A549 (cell line): ENCODE results near the gene ZFYVE28. TPM values are rescaled to one million over a fixed set of nuclear protein-coding genes. Genes with fewer than 3 reads are reported as not detected.

Experiments used
- ATAC-seq, 2 experiments: fragments of 200-7000 bp in 1 of 2; fragments of >200 bp in 1 of 2; cut with Nextera tagmentation in 1 of 2; cut with Tn5 transposase in 1 of 2; 3 replicates each; pipeline versions ENCODE4 v1.8.0 to v1.9.1; 2018 to 2020; ENCODE audit warnings: mild to moderate bottlenecking in 1 of 2, moderate library complexity in 1 of 2
- CTCF ChIA-PET: fragments of 300-600 bp; sonication (Branson Sonifier 250); formaldehyde crosslinking; extraction: SDS; loops from one replicate; lab custom pipeline; 2021; ENCODE audit warnings: antibody characterized with exemption, inconsistent platforms; lab: Yijun Ruan, JAX
- POLR2A ChIA-PET: fragments of 350-600 bp; formaldehyde crosslinking; extraction: SDS; loops from one replicate; lab custom pipeline; 2021; ENCODE audit warnings: antibody characterized with exemption, inconsistent platforms; lab: Yijun Ruan, JAX
- DNase-seq, 2 experiments: peaks; one replicate each; pipeline versions ENCODE4 v3.0.0 to v3.0.0-alpha.2; 2011 to 2016; ENCODE audit warnings: low read depth in 1 of 2, low spot score in 1 of 2
- FAIRE-seq: peaks from 2 replicates; lab custom pipeline; 2011; peaks lifted over from hg19 to GRCh38; lab: Jason Lieb, UNC
- H3K27ac ChIP-seq, 2 experiments: fragments of >200 bp; sonication (Bioruptor Twin); formaldehyde crosslinking; 3 replicates each; pipeline ENCODE4 v1.5.1; 2016 to 2017
- H3K4me1 ChIP-seq: fragments of >200 bp; sonication (Bioruptor Twin); formaldehyde crosslinking; 3 replicates; pipeline ENCODE4 v1.6.1; 2016
- H3K4me2 ChIP-seq: fragments of >200 bp; sonication (Bioruptor Twin); formaldehyde crosslinking; 3 replicates; pipeline ENCODE4 v1.6.1; 2016
- H3K4me3 ChIP-seq: fragments of >200 bp; sonication (Bioruptor Twin); formaldehyde crosslinking; 3 replicates; pipeline ENCODE4 v1.5.1; 2016
- H3K9me3 ChIP-seq: fragments of >200 bp; sonication (Bioruptor Twin); formaldehyde crosslinking; 3 replicates; pipeline ENCODE4 v1.6.1; 2016
- BHLHE40 ChIP-seq: IDR thresholded peaks from 2 replicates; pipeline ENCODE4 v1.6.1; 2012; ENCODE audit warnings: low read depth, low read length, inconsistent platforms
- CEBPB ChIP-seq, 2 experiments: fragments of >200 bp in 1 of 2; sonication (Bioruptor Twin) in 1 of 2; formaldehyde crosslinking in 1 of 2; IDR thresholded peaks; 2 replicates each; pipeline ENCODE4 v1.6.1; 2012 to 2016
- CHD2 ChIP-seq: fragments of 150-350 bp; IDR thresholded peaks from 2 replicates; pipeline ENCODE4 v1.6.1; 2014; ENCODE audit warnings: low read length; ENCODE audit not compliant: partially characterized antibody
- ELK1 ChIP-seq: fragments of 150-350 bp; IDR thresholded peaks from 2 replicates; pipeline ENCODE4 v1.6.1; 2014; ENCODE audit warnings: low read depth, mild to moderate bottlenecking, low read length
- EP300 ChIP-seq, 2 experiments: fragments of >200 bp; sonication (Bioruptor Twin); formaldehyde crosslinking; IDR thresholded peaks; 2 replicates in 1 of 2; 3 replicates in 1 of 2; pipeline ENCODE4 v1.6.1; 2016 to 2017
- FOSB ChIP-seq: fragments of 250-450 bp; sonication (Bioruptor Pico); IDR thresholded peaks from 2 replicates; pipeline ENCODE4 v1.5.0; 2020; ENCODE audit warnings: mild to moderate bottlenecking, moderate library complexity
- FOSL2 ChIP-seq, 2 experiments: fragments of 450-650 bp in 1 of 2; fragments of >200 bp in 1 of 2; sonication (Bioruptor Twin) in 1 of 2; formaldehyde crosslinking; IDR thresholded peaks; 2 replicates each; pipeline versions ENCODE4 v1.5.0 to v1.6.1; 2016 to 2020; ENCODE audit warnings: mild to moderate bottlenecking in 1 of 2, moderate library complexity in 1 of 2
- HOXA7 ChIP-seq: fragments of 250-450 bp; sonication (Bioruptor Pico); IDR thresholded peaks from 2 replicates; pipeline ENCODE4 v1.5.0; 2020; ENCODE audit warnings: mild to moderate bottlenecking, moderate library complexity
- HOXB13 ChIP-seq: fragments of 250-450 bp; sonication (Bioruptor Pico); IDR thresholded peaks from 2 replicates; pipeline ENCODE4 v1.5.0; 2020; ENCODE audit warnings: low read depth, mild to moderate bottlenecking, moderate library complexity
- HOXB5 ChIP-seq: fragments of 250-450 bp; sonication (Bioruptor Pico); IDR thresholded peaks from 2 replicates; pipeline ENCODE4 v1.5.0; 2020; ENCODE audit warnings: mild to moderate bottlenecking, moderate library complexity
- JUN ChIP-seq, 2 experiments: fragments of >200 bp; sonication (Bioruptor Twin); formaldehyde crosslinking; IDR thresholded peaks; 2 replicates in 1 of 2; 3 replicates in 1 of 2; pipeline ENCODE4 v1.6.1; 2016 to 2017
- MAFK ChIP-seq: fragments of 450-650 bp; IDR thresholded peaks from 2 replicates; pipeline ENCODE4 v1.6.1; 2014; ENCODE audit not compliant: partially characterized antibody
- MAX ChIP-seq: IDR thresholded peaks from 2 replicates; pipeline ENCODE4 v1.6.1; 2012
- MAZ ChIP-seq: fragments of 150-350 bp; IDR thresholded peaks from 2 replicates; pipeline ENCODE4 v1.6.1; 2014; ENCODE audit warnings: antibody characterized with exemption, low read depth, low read length, borderline replicate concordance
- NFE2L2 ChIP-seq: fragments of 150-350 bp; conservative IDR thresholded peaks from 2 replicates; pipeline ENCODE4 v1.6.1; 2014; ENCODE audit warnings: low read length
- POLR2A ChIP-seq: IDR thresholded peaks from 2 replicates; pipeline ENCODE4 v1.6.1; 2012; ENCODE audit warnings: mild to moderate bottlenecking, low read length
- RCOR1 ChIP-seq: fragments of 150-350 bp; IDR thresholded peaks from 2 replicates; pipeline ENCODE4 v1.6.1; 2014; ENCODE audit warnings: antibody characterized with exemption, low read length, low read depth
- REST ChIP-seq: fragments of 200-600 bp; sonication (generic); IDR thresholded peaks from 2 replicates; pipeline ENCODE4 v1.6.1; 2016; ENCODE audit warnings: antibody characterized with exemption, mild to moderate bottlenecking, moderate library complexity
- RFX5 ChIP-seq: fragments of 450-650 bp; IDR thresholded peaks from 2 replicates; pipeline ENCODE4 v1.7.1; 2014; ENCODE audit warnings: antibody characterized with exemption, mild to moderate bottlenecking, moderate library complexity
- SREBF2 ChIP-seq: fragments of 450-650 bp; IDR thresholded peaks from 2 replicates; pipeline ENCODE4 v1.6.1; 2014; ENCODE audit warnings: mild to moderate bottlenecking, moderate library complexity
- TFCP2L1 ChIP-seq: fragments of 250-450 bp; sonication (Bioruptor Pico); IDR thresholded peaks from 2 replicates; pipeline ENCODE4 v1.5.0; 2021; ENCODE audit warnings: mild to moderate bottlenecking
- ZC3H11A ChIP-seq: fragments of 450-650 bp; IDR thresholded peaks from 2 replicates; pipeline ENCODE4 v1.6.1; 2014; ENCODE audit warnings: antibody characterized with exemption, mild to moderate bottlenecking
- ZFP36 ChIP-seq: fragments of 450-650 bp; IDR thresholded peaks from 2 replicates; pipeline ENCODE4 v1.6.1; 2014; ENCODE audit warnings: borderline replicate concordance; ENCODE audit not compliant: partially characterized antibody
- WGBS: methylation state at CpG from one replicate; pipeline ENCODE4 v1.1.6; 2017; ENCODE audit errors: missing lambda C conversion rate; 5-methylcytosine and 5-hydroxymethylcytosine counted together
- polyA plus RNA-seq, 4 experiments: library from polyadenylated mRNA; depleted of rRNA in 3 of 4; stranded (reverse); fragments of >200 nt; fragmentation: RNase III in 1 of 4; extraction: RNeasy Plus Mini Kit Qiagen cat#74134 plus additional on column Dnase treatment in 1 of 4; gene quantifications; 2 replicates in 3 of 4; 3 replicates in 1 of 4; pipeline ENCODE4 v1.2.3, GENCODE V29; 2011 to 2017
- TF ChIP-seq, protein P1 (sequence below): fragments of 250-450 bp; sonication (Bioruptor Pico); IDR thresholded peaks from 2 replicates; pipeline ENCODE4 v1.5.0; 2020; ENCODE audit warnings: low read depth, mild to moderate bottlenecking, moderate library complexity

ZFYVE28 gene
- polyA plus RNA-seq, 2 of the 4 experiments (the other 2 are of a cell fraction): 2.1 to 2.3 TPM

GRCh38 chr4:2424581-2424980 is 6.1 kb upstream of the ZFYVE28 start:
- 79% methylated on average over 10 of the region's 10 CpGs for WGBS
- ATAC-seq: no peak
- ChIA-PET POLR2A (interaction anchor here (0.8 kb wide), 1 partner anchor 12 kb away, joined by 3 read pairs; no protein-coding TSS in a partner anchor), CTCF (interaction anchor here (1.1 to 1.2 kb wide), 2 partner anchors 9 to 12 kb away, joined by 3 to 5 read pairs; no protein-coding TSS in a partner anchor)
- Histone ChIP-seq H3K4me3 (no peak overlapping the region), H3K27ac (no peak overlapping the region), H3K9me3 (no peaks in the 10 kb centered on the region), H3K4me2 (no peak overlapping the region), H3K4me1 (peaks cover 2% of the 10 kb centered on the region; the same call in 1 of the 3 replicates)
- no peak for FAIRE-seq
- no peak for DNase-seq
- no peak for TF ChIP-seq TFCP2L1 (CRISPR knock-in tag)
- no peak for TF ChIP-seq ELK1
- no peak for TF ChIP-seq NFE2L2
- TF ChIP-seq HOXB13 (CRISPR knock-in tag): no peak
- no peak for TF ChIP-seq POLR2A
- TF ChIP-seq REST: no peak
- TF ChIP-seq FOSL2 (IDR thresholded peaks at IDR 0.05): no peak
- TF ChIP-seq FOSL2 (CRISPR knock-in tag; IDR thresholded peaks at IDR 0.05): no peak
- TF ChIP-seq CHD2: no peak
- no peak for TF ChIP-seq MAFK
- no peak for TF ChIP-seq MAZ
- no peak for TF ChIP-seq MAX
- TF ChIP-seq FOSB: no peak
- TF ChIP-seq RCOR1: no peak
- TF ChIP-seq BHLHE40: no peak
- no peak for TF ChIP-seq RFX5

GRCh38 chr4:2423695-2424094 is 5.2 kb upstream of the ZFYVE28 start:
- ChIA-PET CTCF (no interaction called here), POLR2A (no interaction called here)
- WGBS: 89% methylated on average over 4 of the region's 10 CpGs
- no peak for ATAC-seq
- no peak for FAIRE-seq
- Histone ChIP-seq H3K4me3 (no peak overlapping the region), H3K9me3 (no peaks in the 10 kb centered on the region), H3K4me2 (no peak overlapping the region), H3K27ac (0 out of 6 replicates have a peak overlapping the region, but pooled peaks of 1 of the 2 experiments have one; percentile 8), H3K4me1 (peaks cover 5% of the 10 kb centered on the region; the same call in 1 of the 3 replicates)
- TF ChIP-seq JUN (IDR thresholded peaks at IDR 0.05) (no peak), MAX (no peak), ZC3H11A (no peak), EP300 (IDR thresholded peaks at IDR 0.05) (no peak), POLR2A (no peak), HOXB5 (CRISPR knock-in tag) (no peak), ZFP36 (no peak), HOXA7 (CRISPR knock-in tag) (no peak), SREBF2 (no peak), CEBPB (IDR thresholded peaks at IDR 0.05) (no peak)
- TF ChIP-seq, protein P1, sequence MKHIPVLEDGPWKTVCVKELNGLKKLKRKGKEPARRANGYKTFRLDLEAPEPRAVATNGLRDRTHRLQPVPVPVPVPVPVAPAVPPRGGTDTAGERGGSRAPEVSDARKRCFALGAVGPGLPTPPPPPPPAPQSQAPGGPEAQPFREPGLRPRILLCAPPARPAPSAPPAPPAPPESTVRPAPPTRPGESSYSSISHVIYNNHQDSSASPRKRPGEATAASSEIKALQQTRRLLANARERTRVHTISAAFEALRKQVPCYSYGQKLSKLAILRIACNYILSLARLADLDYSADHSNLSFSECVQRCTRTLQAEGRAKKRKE (CRISPR knock-in tag): no peak
- DNase-seq: no peak
